ENCODE data around the gene SV2C.
A peak's percentile ranks its signal among the peaks of the same experiment; 100 is the strongest.

Gene SV2C

DNA sequence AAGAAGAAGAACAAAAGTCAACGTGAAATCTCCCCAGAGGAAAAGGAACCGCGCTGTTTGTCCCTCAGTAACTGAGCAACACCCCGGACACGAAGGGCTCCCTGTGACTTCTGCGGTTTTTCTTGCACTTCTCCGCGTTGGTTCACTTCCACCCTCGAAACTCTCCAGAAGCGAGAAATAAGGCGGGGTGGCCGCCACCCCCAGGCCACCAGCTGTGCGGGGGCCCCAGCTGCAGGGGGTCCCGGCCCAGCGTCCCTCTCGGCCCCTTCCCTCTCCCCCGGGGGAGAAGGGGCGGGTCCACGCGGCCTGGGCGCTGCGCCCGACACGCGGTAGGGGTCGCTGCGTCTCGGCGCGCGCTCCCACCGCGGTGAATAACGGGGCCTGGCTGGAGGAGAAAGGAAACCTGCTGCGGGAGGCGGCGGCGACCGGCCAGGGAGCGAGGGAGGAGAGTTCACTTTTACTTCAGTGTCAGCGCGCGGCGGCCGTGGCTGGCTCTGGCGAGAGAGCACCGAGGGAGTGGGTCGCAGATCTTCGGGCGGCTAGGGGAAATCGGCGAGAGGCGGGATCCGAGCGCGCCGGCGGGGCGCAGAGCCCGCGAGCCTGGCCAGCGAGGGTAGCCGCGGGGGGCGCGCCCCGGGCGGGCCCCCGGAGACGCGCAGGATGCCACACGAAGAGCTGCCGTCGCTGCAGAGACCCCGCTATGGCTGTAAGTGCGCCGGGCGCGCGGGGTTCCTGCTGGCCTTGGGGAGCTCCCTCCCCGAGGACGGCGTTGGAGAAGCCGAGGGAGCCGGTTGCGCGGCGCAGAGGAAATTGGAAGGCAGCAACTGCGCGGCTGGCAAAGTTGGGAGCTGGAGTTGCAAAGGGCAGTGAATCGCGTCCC is 319.9 kb downstream of the SV2C start, which contains the start of gene IQGAP2:
TSS of gene IQGAP2 (plus strand) at position 400 of the 880 bp plus-strand sequence. CDS start at position 661, 261 bp downstream.
- TF ChIP-seq CTCF (IDR thresholded peaks at IDR 0.05; ENCODE audit: extremely low read depth, missing control alignments): peak; percentile 82

More for the DNA sequence above, 319.9 kb downstream of the SV2C start, which contains the start of gene IQGAP2:
- DNase-seq (ENCODE audit: low spot score): peak; percentile 91

All from GM20000 (cell line).